HUES6 (cell line): ENCODE results near the gene CRIM1.
A peak's percentile ranks its signal among the peaks of the same experiment; 100 is the strongest.
"Not testable (repeated sequence)": the region's sequence is repeated elsewhere in the genome, so short reads cannot be mapped to it uniquely, and the experiment has no call there.

Source experiments
- H3K27ac ChIP-seq: 2 replicates; pipeline ENCODE4 v1.7.0; 2013; ENCODE audit warnings: low read depth, mild to moderate bottlenecking, low read length, inconsistent platforms
- H3K27me3 ChIP-seq: 2 replicates; pipeline ENCODE4 v1.6.1; 2013; ENCODE audit warnings: low read length; ENCODE audit not compliant: control insufficient read depth, insufficient read depth
- H3K36me3 ChIP-seq: 2 replicates; pipeline ENCODE4 v1.6.1; 2013; ENCODE audit warnings: low read length; ENCODE audit not compliant: control insufficient read depth, insufficient read depth
- H3K4me1 ChIP-seq: 2 replicates; pipeline ENCODE4 v1.6.1; 2013; ENCODE audit warnings: low read length; ENCODE audit not compliant: control insufficient read depth, insufficient read depth
- H3K4me3 ChIP-seq: 2 replicates; pipeline ENCODE4 v1.5.1; 2013; ENCODE audit warnings: low read depth, low read length
- H3K9ac ChIP-seq: one replicate; pipeline ENCODE4 v1.6.1; 2013; ENCODE audit warnings: mild to moderate bottlenecking, low read length
- H3K9me3 ChIP-seq: 2 replicates; pipeline ENCODE4 v1.6.1; 2013; ENCODE audit warnings: low read depth, low read length; ENCODE audit not compliant: control insufficient read depth, insufficient read depth

Gene CRIM1

GRCh38 chr2:36363085-36363484 lies 7.5 kb downstream of the CRIM1 start:
- H3K27me3 ChIP-seq, H3K27ac ChIP-seq, H3K4me3 ChIP-seq, H3K9me3 ChIP-seq, H3K36me3 ChIP-seq, H3K9ac ChIP-seq: not testable (repeated sequence)
- H3K4me1 ChIP-seq: peaks cover 93% of the 10 kb centered on the region

DNA sequence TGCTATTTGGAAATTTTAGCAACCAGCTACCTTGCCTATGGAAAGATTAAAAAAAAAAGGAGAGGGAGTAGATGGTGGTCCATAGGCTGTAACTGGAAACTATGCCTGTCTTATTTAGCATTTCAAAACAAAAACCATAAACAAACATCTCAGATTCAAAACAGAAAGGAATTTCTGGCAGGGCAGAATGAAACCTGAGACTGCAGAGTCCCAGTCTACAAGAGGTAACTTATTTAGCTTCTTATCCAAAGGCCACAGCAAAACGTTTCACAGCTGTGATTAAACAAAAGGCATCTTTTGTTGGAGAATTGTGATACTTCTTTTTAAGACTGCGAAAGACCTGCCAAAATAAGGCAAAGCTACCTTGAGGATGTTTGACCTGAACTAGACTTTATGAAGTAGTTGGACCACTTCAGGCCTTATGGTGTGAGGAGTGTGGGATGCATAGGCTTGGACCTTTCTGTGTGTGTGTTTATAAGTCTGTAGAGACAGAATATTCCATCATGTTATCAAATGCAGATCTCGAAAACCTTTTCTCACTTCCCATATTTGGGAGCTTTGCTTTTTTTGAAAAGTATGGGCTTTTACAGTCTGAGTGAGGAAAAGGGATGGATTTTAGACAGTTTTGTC lies 11.0 kb downstream of the CRIM1 start:
- Histone ChIP-seq H3K4me3 (peak overlapping the region; percentile 31), H3K9ac (no peak overlapping the region), H3K36me3 (no peaks in the 10 kb centered on the region), H3K4me1 (peaks cover 93% of the 10 kb centered on the region), H3K27ac (no peak overlapping the region), H3K9me3 (no peaks in the 10 kb centered on the region), H3K27me3 (no peaks in the 10 kb centered on the region)

- Histone ChIP-seq H3K9me3 (no peaks in the 10 kb centered on the region), H3K27me3 (no peaks in the 10 kb centered on the region), H3K36me3 (no peaks in the 10 kb centered on the region), H3K9ac (peak overlapping the region; percentile 25), H3K4me1 (peaks cover 94% of the 10 kb centered on the region), H3K27ac (peak overlapping the region; percentile 62), H3K4me3 (peak overlapping the region; percentile 19)
These were observed 11.9 kb downstream of the CRIM1 start for GRCh38 chr2:36367486-36367885.

DNA sequence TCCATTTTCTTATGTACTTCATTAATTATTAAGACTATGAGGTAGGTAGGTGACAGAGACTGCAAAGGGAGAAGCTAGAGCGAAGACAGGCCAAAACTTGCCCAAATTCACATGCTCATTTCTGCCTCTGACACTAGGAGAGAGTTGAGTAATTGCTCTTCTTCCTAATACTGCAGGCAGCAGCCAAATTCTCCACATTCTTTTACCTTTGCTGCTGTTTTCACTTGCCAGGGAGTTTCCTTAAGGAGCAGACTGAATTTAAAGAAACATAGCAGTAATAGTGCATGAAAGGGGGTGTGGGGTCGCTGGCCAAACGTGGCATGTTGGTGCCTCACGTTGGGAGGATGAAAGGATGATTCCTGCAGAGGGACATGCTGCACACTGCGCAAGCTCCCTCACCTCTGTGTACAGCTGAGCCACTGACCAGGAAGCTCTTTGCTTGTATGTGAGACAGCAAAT lies 12.3 kb downstream of the CRIM1 start:
- H3K9ac ChIP-seq: peak overlapping the region; percentile 25
- H3K27me3 ChIP-seq: no peaks in the 10 kb centered on the region
- H3K4me1 ChIP-seq: peaks cover 95% of the 10 kb centered on the region
- peak overlapping the region; percentile 62 for H3K27ac ChIP-seq
- no peaks in the 10 kb centered on the region for H3K9me3 ChIP-seq
- no peaks in the 10 kb centered on the region for H3K36me3 ChIP-seq
- peak overlapping the region; percentile 26 for H3K4me3 ChIP-seq

DNA sequence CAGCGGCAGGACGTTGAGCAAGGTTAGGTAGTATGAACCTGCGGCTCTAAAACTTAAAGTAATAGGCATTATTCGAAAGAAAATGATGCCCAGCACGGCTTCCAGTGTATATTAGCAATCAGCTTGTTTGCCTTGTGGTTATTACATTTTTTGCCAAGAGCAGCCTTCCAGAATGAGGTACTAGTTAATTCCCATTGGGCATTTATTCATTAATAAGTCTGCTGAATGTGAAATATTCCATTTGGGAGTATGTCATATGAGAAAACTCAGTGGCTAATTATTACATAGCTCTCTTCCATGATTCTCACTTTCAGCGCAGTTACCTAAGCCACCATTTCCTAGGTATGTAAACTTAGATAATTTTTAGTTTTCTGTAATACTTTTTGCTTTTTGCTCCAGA lies 12.9 kb downstream of the CRIM1 start:
- H3K27me3 ChIP-seq: no peaks in the 10 kb centered on the region
- H3K27ac ChIP-seq: no peak overlapping the region
- no peaks in the 10 kb centered on the region for H3K36me3 ChIP-seq
- H3K4me3 ChIP-seq: peak overlapping the region; percentile 26; the same call in 1 of the 2 replicates
- H3K4me1 ChIP-seq: peaks cover 96% of the 10 kb centered on the region
- no peaks in the 10 kb centered on the region for H3K9me3 ChIP-seq
- H3K9ac ChIP-seq: no peak overlapping the region

DNA sequence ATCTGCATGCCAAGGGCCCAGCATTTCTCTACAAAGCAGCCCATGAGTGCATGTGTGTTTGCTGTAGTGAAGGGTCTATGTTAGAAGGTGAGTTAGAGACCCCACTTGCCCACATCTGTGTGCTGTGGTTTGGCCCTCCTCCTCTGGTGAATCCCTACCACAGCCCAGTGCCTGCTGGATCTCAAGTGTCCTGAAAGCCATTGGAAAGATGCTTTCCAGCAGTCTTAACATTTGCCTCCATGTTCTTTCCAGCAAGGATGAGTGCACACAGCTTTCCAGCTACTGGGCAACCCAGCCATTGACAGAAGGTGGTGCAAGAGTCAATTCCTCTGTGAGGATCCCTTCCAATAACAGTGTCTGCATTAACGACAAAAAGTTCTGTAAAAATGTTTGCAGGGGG lies 13.6 kb downstream of the CRIM1 start:
- H3K4me1 ChIP-seq: peaks cover 96% of the 10 kb centered on the region
- no peak overlapping the region for H3K27ac ChIP-seq
- no peaks in the 10 kb centered on the region for H3K36me3 ChIP-seq
- no peak overlapping the region for H3K9ac ChIP-seq
- no peak overlapping the region for H3K4me3 ChIP-seq
- no peaks in the 10 kb centered on the region for H3K27me3 ChIP-seq
- H3K9me3 ChIP-seq: no peaks in the 10 kb centered on the region

DNA sequence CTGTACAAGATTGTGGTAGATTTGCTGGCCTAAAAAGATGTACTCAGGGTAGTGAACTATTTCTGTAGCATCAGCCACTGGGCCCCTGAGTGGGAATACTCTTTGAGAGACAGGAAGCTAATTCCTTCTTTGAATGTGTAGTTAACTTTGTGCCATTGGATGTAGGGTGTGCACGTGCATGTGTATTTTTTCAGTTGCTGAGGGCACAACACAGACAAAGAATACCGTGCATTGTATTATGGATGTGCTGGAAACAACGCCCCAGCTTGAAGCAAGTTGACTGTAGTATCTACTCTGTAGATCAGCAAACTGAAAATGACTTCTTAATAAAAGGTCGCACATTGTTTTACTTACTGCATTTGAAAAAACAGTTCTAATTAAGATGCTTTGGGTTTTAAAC lies 14.1 kb downstream of the CRIM1 start:
- H3K27me3 ChIP-seq: no peaks in the 10 kb centered on the region
- no peak overlapping the region for H3K9ac ChIP-seq
- H3K36me3 ChIP-seq: no peaks in the 10 kb centered on the region
- no peak overlapping the region for H3K4me3 ChIP-seq
- H3K4me1 ChIP-seq: peaks cover 96% of the 10 kb centered on the region
- no peak overlapping the region for H3K27ac ChIP-seq
- no peaks in the 10 kb centered on the region for H3K9me3 ChIP-seq

- Histone ChIP-seq H3K27ac (no peak overlapping the region), H3K27me3 (no peaks in the 10 kb centered on the region), H3K36me3 (no peaks in the 10 kb centered on the region), H3K9me3 (no peaks in the 10 kb centered on the region), H3K9ac (no peak overlapping the region), H3K4me1 (peaks cover 97% of the 10 kb centered on the region), H3K4me3 (no peak overlapping the region)
These were observed 14.7 kb downstream of the CRIM1 start for GRCh38 chr2:36370281-36370680.

GRCh38 chr2:36371070-36371874 lies 15.7 kb downstream of the CRIM1 start:
- Histone ChIP-seq H3K4me1 (peaks cover 98% of the 10 kb centered on the region), H3K4me3 (peak overlapping the region; percentile 16), H3K27ac (peak overlapping the region; percentile 68)

GRCh38 chr2:36371928-36372391 lies 16.4 kb downstream of the CRIM1 start:
- peak overlapping the region; percentile 68 for H3K27ac ChIP-seq
- H3K27me3 ChIP-seq: no peaks in the 10 kb centered on the region
- H3K9ac ChIP-seq: no peak overlapping the region
- H3K4me1 ChIP-seq: peaks cover 98% of the 10 kb centered on the region
- H3K4me3 ChIP-seq: peak overlapping the region; percentile 16; the same call in 1 of the 2 replicates
- no peaks in the 10 kb centered on the region for H3K36me3 ChIP-seq
- no peaks in the 10 kb centered on the region for H3K9me3 ChIP-seq

More at GRCh38 chr2:36371070-36371874, 15.7 kb downstream of the CRIM1 start:
- H3K9me3 ChIP-seq: no peaks in the 10 kb centered on the region
- no peaks in the 10 kb centered on the region for H3K27me3 ChIP-seq
- no peak overlapping the region for H3K9ac ChIP-seq
- H3K36me3 ChIP-seq: no peaks in the 10 kb centered on the region
